ENCODE data around the gene TMED9. TPM values are rescaled to one million over a fixed set of nuclear protein-coding genes. Genes with fewer than 3 reads are reported as not detected.
"Not testable (repeated sequence)": the region's sequence is repeated elsewhere in the genome, so short reads cannot be mapped to it uniquely, and the experiment has no call there.

The TMED9 gene
- total RNA-seq, 1 experiment from 2014 or later, result 141 TPM

GRCh38 chr5:177557041-177557647, 34.9 kb upstream of the TMED9 start:
- no peak for DNase-seq (ENCODE audit: low read depth in 1 of 2, low spot score in 2 of 2)
- Histone ChIP-seq H3K27me3 (replicated peaks) (no peaks in the 10 kb centered on the region; the same call in 1 of the 2 replicates), H3K4me3 (no peak overlapping the region), H3K27ac (no peak overlapping the region), H3K9me3 (replicated peaks) (0 out of 2 replicates have a peak, but pooled peaks cover 6% of the 10 kb centered on the region), H3K36me3 (peaks cover 15% of the 10 kb centered on the region), H3K4me1 (replicated peaks) (peaks cover 15% of the 10 kb centered on the region)

GRCh38 chr5:177557796-177558195, 34.2 kb upstream of the TMED9 start:
- peaks cover 8% of the 10 kb centered on the region for H3K36me3 ChIP-seq
- no peak overlapping the region for H3K27ac ChIP-seq
- peaks cover 13% of the 10 kb centered on the region for H3K4me1 ChIP-seq (replicated peaks)
- no peaks in the 10 kb centered on the region; the same call in 1 of the 2 replicates for H3K27me3 ChIP-seq (replicated peaks)
- no peak overlapping the region for H3K4me3 ChIP-seq
- DNase-seq (ENCODE audit: low read depth in 1 of 2, low spot score in 2 of 2), result no peak
- peaks cover 10% of the 10 kb centered on the region; the same call in 1 of the 2 replicates for H3K9me3 ChIP-seq (replicated peaks)

- not testable (repeated sequence) for H3K4me1 ChIP-seq (replicated peaks); H3K36me3 ChIP-seq; H3K4me3 ChIP-seq; H3K27ac ChIP-seq; H3K27me3 ChIP-seq (replicated peaks); H3K9me3 ChIP-seq (replicated peaks); DNase-seq (ENCODE audit: low read depth in 1 of 2, low spot score in 2 of 2)
Observed at GRCh38 chr5:177559446-177559941, 32.5 kb upstream of the TMED9 start.

- peaks cover 10% of the 10 kb centered on the region; the same call in 1 of the 2 replicates for H3K9me3 ChIP-seq (replicated peaks)
- H3K4me1 ChIP-seq (replicated peaks), result no peaks in the 10 kb centered on the region
- no peak for DNase-seq (ENCODE audit: low read depth in 1 of 2, low spot score in 2 of 2)
- H3K27me3 ChIP-seq (replicated peaks), result peaks cover 3% of the 10 kb centered on the region
- H3K4me3 ChIP-seq, result no peak overlapping the region
- no peak overlapping the region for H3K27ac ChIP-seq
- no peaks in the 10 kb centered on the region for H3K36me3 ChIP-seq
Observed at GRCh38 chr5:177565046-177565445, 27.0 kb upstream of the TMED9 start.

- Histone ChIP-seq H3K9me3 (replicated peaks) (no peaks in the 10 kb centered on the region), H3K36me3 (no peaks in the 10 kb centered on the region), H3K4me3 (no peak overlapping the region), H3K4me1 (replicated peaks) (no peaks in the 10 kb centered on the region), H3K27ac (no peak overlapping the region), H3K27me3 (replicated peaks) (peaks cover 19% of the 10 kb centered on the region)
- DNase-seq (ENCODE audit: low read depth in 1 of 2, low spot score in 2 of 2), result peak in 1 of 2 experiments; percentile 20
Observed at GRCh38 chr5:177568326-177568725, 23.7 kb upstream of the TMED9 start.

GRCh38 chr5:177569894-177570293, 22.1 kb upstream of the TMED9 start:
- no peaks in the 10 kb centered on the region for H3K4me1 ChIP-seq (replicated peaks)
- DNase-seq (ENCODE audit: low read depth in 1 of 2, low spot score in 2 of 2), result no peak
- H3K9me3 ChIP-seq (replicated peaks), result no peaks in the 10 kb centered on the region
- H3K27ac ChIP-seq, result no peak overlapping the region
- H3K27me3 ChIP-seq (replicated peaks), result peaks cover 22% of the 10 kb centered on the region
- H3K4me3 ChIP-seq, result no peak overlapping the region
- H3K36me3 ChIP-seq, result no peaks in the 10 kb centered on the region

GRCh38 chr5:177575488-177575887, 16.5 kb upstream of the TMED9 start:
- Histone ChIP-seq H3K4me3 (no peak overlapping the region), H3K4me1 (replicated peaks) (no peaks in the 10 kb centered on the region), H3K9me3 (replicated peaks) (no peaks in the 10 kb centered on the region), H3K27me3 (replicated peaks) (peaks cover 30% of the 10 kb centered on the region), H3K36me3 (no peaks in the 10 kb centered on the region), H3K27ac (no peak overlapping the region)
- no peak for DNase-seq (ENCODE audit: low read depth in 1 of 2, low spot score in 2 of 2)

GRCh38 chr5:177576169-177576568, 15.8 kb upstream of the TMED9 start:
- no peak overlapping the region for H3K4me3 ChIP-seq
- H3K27ac ChIP-seq, result no peak overlapping the region
- no peaks in the 10 kb centered on the region for H3K36me3 ChIP-seq
- H3K27me3 ChIP-seq (replicated peaks), result peaks cover 30% of the 10 kb centered on the region
- no peaks in the 10 kb centered on the region for H3K4me1 ChIP-seq (replicated peaks)
- no peak for DNase-seq (ENCODE audit: low read depth in 1 of 2, low spot score in 2 of 2)
- no peaks in the 10 kb centered on the region for H3K9me3 ChIP-seq (replicated peaks)

- Histone ChIP-seq H3K9me3 (replicated peaks) (no peaks in the 10 kb centered on the region), H3K27ac (no peak overlapping the region), H3K4me1 (replicated peaks) (no peaks in the 10 kb centered on the region), H3K4me3 (no peak overlapping the region), H3K36me3 (no peaks in the 10 kb centered on the region), H3K27me3 (replicated peaks) (peaks cover 23% of the 10 kb centered on the region)
- DNase-seq (ENCODE audit: low read depth in 1 of 2, low spot score in 2 of 2), result no peak
Observed at GRCh38 chr5:177578316-177578715, 13.7 kb upstream of the TMED9 start.

- no peaks in the 10 kb centered on the region; the same call in 1 of the 2 replicates for H3K9me3 ChIP-seq (replicated peaks)
- H3K27me3 ChIP-seq (replicated peaks), result peaks cover 58% of the 10 kb centered on the region
- H3K4me3 ChIP-seq, result no peak overlapping the region
- DNase-seq (ENCODE audit: low read depth in 1 of 2, low spot score in 2 of 2), result no peak
- H3K36me3 ChIP-seq, result peaks cover 12% of the 10 kb centered on the region
- H3K4me1 ChIP-seq (replicated peaks), result peaks cover 6% of the 10 kb centered on the region; the same call in 1 of the 2 replicates
- H3K27ac ChIP-seq, result no peak overlapping the region
Observed at GRCh38 chr5:177588413-177588909, 3.5 kb upstream of the TMED9 start.

- H3K27me3 ChIP-seq (replicated peaks), result peaks cover 47% of the 10 kb centered on the region
- no peak for DNase-seq (ENCODE audit: low read depth in 1 of 2, low spot score in 2 of 2)
Observed at GRCh38 chr5:177590406-177590805, 1.6 kb upstream of the TMED9 start.

GRCh38 chr5:177591690-177592009, 353 bp upstream of the TMED9 start:
- no peak overlapping the region for H3K27ac ChIP-seq
- H3K36me3 ChIP-seq, result peaks cover 44% of the 10 kb centered on the region
- DNase-seq (ENCODE audit: low read depth in 1 of 2, low spot score in 2 of 2), result no peak
- H3K4me1 ChIP-seq (replicated peaks), result peaks cover 6% of the 10 kb centered on the region; the same call in 1 of the 2 replicates
- H3K4me3 ChIP-seq, result peak overlapping the region; percentile 68
- no peaks in the 10 kb centered on the region for H3K9me3 ChIP-seq (replicated peaks)
- peaks cover 37% of the 10 kb centered on the region for H3K27me3 ChIP-seq (replicated peaks)

More at GRCh38 chr5:177590406-177590805, 1.6 kb upstream of the TMED9 start:
- H3K9me3 ChIP-seq (replicated peaks), result no peaks in the 10 kb centered on the region; the same call in 1 of the 2 replicates
- H3K27ac ChIP-seq, result no peak overlapping the region
- peaks cover 6% of the 10 kb centered on the region; the same call in 1 of the 2 replicates for H3K4me1 ChIP-seq (replicated peaks)
- H3K36me3 ChIP-seq, result peaks cover 32% of the 10 kb centered on the region
- H3K4me3 ChIP-seq, result no peak overlapping the region

GRCh38 chr5:177592905-177593304, 902 bp downstream of the TMED9 start:
- peak overlapping the region; percentile 68 for H3K4me3 ChIP-seq
- H3K27ac ChIP-seq, result no peak overlapping the region
- H3K36me3 ChIP-seq, result peaks cover 46% of the 10 kb centered on the region
- no peaks in the 10 kb centered on the region for H3K9me3 ChIP-seq (replicated peaks)
- peaks cover 6% of the 10 kb centered on the region; the same call in 1 of the 2 replicates for H3K4me1 ChIP-seq (replicated peaks)
- no peak for DNase-seq (ENCODE audit: low read depth in 1 of 2, low spot score in 2 of 2)
- peaks cover 26% of the 10 kb centered on the region for H3K27me3 ChIP-seq (replicated peaks)

- Histone ChIP-seq H3K4me3 (no peak overlapping the region), H3K36me3 (peaks cover 46% of the 10 kb centered on the region), H3K4me1 (replicated peaks) (peaks cover 8% of the 10 kb centered on the region), H3K27me3 (replicated peaks) (peaks cover 20% of the 10 kb centered on the region), H3K27ac (no peak overlapping the region), H3K9me3 (replicated peaks) (no peaks in the 10 kb centered on the region)
- no peak for DNase-seq (ENCODE audit: low read depth in 1 of 2, low spot score in 2 of 2)
Observed at GRCh38 chr5:177593511-177593910, 1.5 kb downstream of the TMED9 start.

Measured in SJSA1 (cell line).